Small intestine (tissue), 7 donors: ENCODE measurements around the gene VDR. TPM values are rescaled to one million over a fixed set of nuclear protein-coding genes. Genes with fewer than 3 reads are reported as not detected.
A peak's percentile ranks its signal among the peaks of the same experiment; 100 is the strongest.
"Not testable (repeated sequence)": the region's sequence is repeated elsewhere in the genome, so short reads cannot be mapped to it uniquely, and the experiment has no call there.

Experiments used
- DNase-seq, 2 donors: peaks; one replicate each; pipeline versions ENCODE4 v3.0.0 to v3.0.0-alpha.2; 2013
- FAIRE-seq: peaks from 2 replicates; lab custom pipeline; 2012; peaks lifted over from hg19 to GRCh38; lab: Jason Lieb, UNC
- H3K27ac ChIP-seq, 3 donors: one replicate each; pipeline ENCODE4 v1.5.1; 2013; ENCODE audit warnings: low read length in 2 of 3, mild to moderate bottlenecking in 2 of 3, control low read depth in 1 of 3, inconsistent platforms in 1 of 3, low read depth in 1 of 3, moderate library complexity in 1 of 3
- H3K27me3 ChIP-seq, 3 donors: one replicate each; pipeline ENCODE4 v1.6.1; 2013; ENCODE audit warnings: low read length in 3 of 3, inconsistent platforms in 1 of 3; ENCODE audit not compliant: control insufficient read depth in 3 of 3, insufficient read depth in 3 of 3
- H3K36me3 ChIP-seq, 3 donors: one replicate each; pipeline ENCODE4 v1.6.1; 2013; ENCODE audit warnings: low read length in 3 of 3, inconsistent platforms in 1 of 3, low read depth in 1 of 3, mild to moderate bottlenecking in 1 of 3, moderate library complexity in 1 of 3; ENCODE audit not compliant: control insufficient read depth in 3 of 3, insufficient read depth in 2 of 3
- H3K4me1 ChIP-seq, 3 donors: one replicate each; pipeline ENCODE4 v1.6.1; 2013; ENCODE audit warnings: low read length in 2 of 3, inconsistent platforms in 1 of 3, low read depth in 1 of 3, mild to moderate bottlenecking in 1 of 3, moderate library complexity in 1 of 3; ENCODE audit not compliant: control insufficient read depth in 3 of 3, insufficient read depth in 2 of 3
- H3K4me3 ChIP-seq, 3 donors: one replicate each; pipeline ENCODE4 v1.5.1; 2013; ENCODE audit warnings: low read length in 3 of 3, control low read depth in 1 of 3, inconsistent platforms in 1 of 3, low read depth in 1 of 3, mild to moderate bottlenecking in 1 of 3, moderate library complexity in 1 of 3
- H3K9me3 ChIP-seq, 2 donors: one replicate each; pipeline ENCODE4 v1.6.1; 2013; ENCODE audit warnings: low read depth in 1 of 2, low read length in 1 of 2; ENCODE audit not compliant: control insufficient read depth in 2 of 2, insufficient read depth in 1 of 2
- WGBS, 3 donors: extraction: QIAGEN DNeasy Blood & Tissue Kit; methylation state at CpG; one replicate each; pipeline ENCODE4 v1.1.7; 2013; 5-methylcytosine and 5-hydroxymethylcytosine counted together
- polyA plus RNA-seq, 4 donors: library from polyadenylated mRNA; stranded (reverse) in 3 of 4; unstranded in 1 of 4; fragments of 200-250 nt in 3 of 4; fragments of 120-200 nt in 1 of 4; gene quantifications; one replicate each; pipeline versions ENCODE4 v1.2.1 to v1.2.3, GENCODE V29; 2013
- donor health status: healthy with polysubstance abuse.
- donor health status: control.
- donor health status: control.
- donor health status: Bipolar disorder and iron deficiency.
- donor health status: healthy.

VDR gene
- polyA plus RNA-seq, 4 donors = 16.6 to 61.0 (median 41.9) TPM

DNA sequence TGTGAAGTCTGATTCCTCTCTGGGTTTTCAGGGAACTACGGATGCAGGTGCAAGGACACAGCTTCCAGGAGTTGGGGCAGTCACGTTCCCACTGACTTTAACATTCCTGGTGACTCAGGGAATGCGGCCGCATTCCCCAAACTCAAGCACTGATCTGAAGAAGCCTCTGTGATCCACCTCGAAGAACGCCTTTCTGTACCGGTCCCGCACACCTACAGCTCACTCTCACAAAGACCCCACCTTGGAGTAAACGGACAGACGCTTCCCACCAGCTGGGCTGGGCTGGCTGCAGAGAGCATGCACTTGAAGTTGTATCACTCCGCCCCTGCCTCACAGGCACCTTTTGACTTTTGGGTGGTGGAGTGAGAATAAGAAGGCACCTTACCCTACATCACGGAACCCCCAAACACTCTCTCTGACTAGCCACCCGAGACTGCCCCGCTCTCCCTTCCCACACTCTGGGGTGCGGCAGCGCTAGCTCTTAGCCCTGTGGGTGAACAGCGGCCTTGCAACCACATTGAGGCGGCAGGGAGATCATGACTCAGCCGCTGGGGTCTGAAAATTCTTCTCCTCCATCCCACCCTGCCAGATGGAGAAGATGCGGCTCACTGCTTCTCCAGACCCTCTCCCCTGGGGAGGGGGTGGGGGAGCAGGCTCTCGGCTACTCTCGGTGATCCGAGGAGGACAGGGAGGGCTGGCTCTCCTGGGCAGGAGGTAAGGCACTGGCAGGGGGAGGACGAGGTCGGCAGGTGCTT lies 61.4 kb downstream of the VDR start:
- DNase-seq (no peak), FAIRE-seq (no peak)
- Histone ChIP-seq H3K4me1 (peaks cover 0 to 8% (median 0%) of the 10 kb centered on the region in 3 donors), H3K36me3 (peaks cover 0 to 46% (median 22%) of the 10 kb centered on the region in 3 donors), H3K27ac (no peak overlapping the region), H3K27me3 (no peaks in the 10 kb centered on the region), H3K4me3 (no peak overlapping the region), H3K9me3 (no peaks in the 10 kb centered on the region)
- WGBS, 3 donors = 83 to 87% (median 85%) methylated on average over 25 of the region's 25 CpGs

DNA sequence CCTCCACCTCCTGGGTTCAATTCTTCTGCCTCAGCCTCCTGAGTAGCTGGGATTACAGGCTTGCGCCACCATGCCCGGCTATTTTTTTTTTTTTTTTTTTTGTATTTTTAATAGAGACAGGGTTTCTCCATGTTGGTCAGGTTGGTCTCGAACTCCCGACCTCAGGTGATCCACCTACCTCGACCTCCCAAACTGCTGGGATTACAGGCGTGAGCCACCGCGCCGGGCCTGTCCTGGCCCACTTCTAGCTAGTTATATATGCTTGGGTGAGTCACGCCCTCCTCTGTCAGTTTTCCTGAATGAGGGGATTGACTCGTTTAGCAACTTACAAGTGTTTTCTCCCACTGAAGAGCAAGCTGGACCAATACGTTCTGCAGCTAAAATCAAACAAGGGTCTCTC lies 62.3 kb downstream of the VDR start:
- peaks cover 0 to 43% (median 22%) of the 10 kb centered on the region in 3 donors for H3K36me3 ChIP-seq
- not testable (repeated sequence) for H3K27me3 ChIP-seq, FAIRE-seq, H3K27ac ChIP-seq, H3K9me3 ChIP-seq, DNase-seq, H3K4me3 ChIP-seq, H3K4me1 ChIP-seq
- 57 to 70% (median 66%) methylated on average over 10 to 12 of the region's 12 CpGs for WGBS, 3 donors

DNA sequence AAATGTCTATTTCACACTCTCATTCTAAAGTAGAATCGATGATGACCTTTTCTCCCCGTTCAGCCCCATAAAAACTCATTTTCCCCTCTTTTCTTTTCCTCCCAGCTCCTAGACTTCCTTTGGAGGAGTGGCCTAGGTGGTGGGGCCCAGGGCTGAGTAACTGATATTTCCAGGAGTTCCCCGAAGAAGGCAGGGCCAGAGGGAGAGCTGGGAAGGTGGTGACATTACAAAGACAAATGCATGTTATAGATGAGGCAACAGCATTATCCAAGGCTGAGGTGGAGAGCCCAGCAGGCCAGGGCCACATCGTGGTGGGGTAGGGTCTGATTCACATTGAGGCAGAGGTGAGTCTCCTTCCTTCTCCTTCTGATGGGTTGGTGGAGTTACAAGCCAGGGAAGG lies 62.9 kb downstream of the VDR start:
- Histone ChIP-seq H3K36me3 (peaks cover 0 to 43% (median 18%) of the 10 kb centered on the region in 3 donors), H3K27me3 (no peaks in the 10 kb centered on the region), H3K9me3 (no peaks in the 10 kb centered on the region), H3K27ac (peak overlapping the region in 1 of 3 donors; percentile 41), H3K4me1 (peaks cover 0 to 8% (median 0%) of the 10 kb centered on the region in 3 donors), H3K4me3 (no peak overlapping the region)
- peak in 1 of 2 donors; percentile 76 for DNase-seq
- 22 to 50% (median 32%) methylated on average over 4 of the region's 4 CpGs for WGBS, 3 donors
- no peak for FAIRE-seq

DNA sequence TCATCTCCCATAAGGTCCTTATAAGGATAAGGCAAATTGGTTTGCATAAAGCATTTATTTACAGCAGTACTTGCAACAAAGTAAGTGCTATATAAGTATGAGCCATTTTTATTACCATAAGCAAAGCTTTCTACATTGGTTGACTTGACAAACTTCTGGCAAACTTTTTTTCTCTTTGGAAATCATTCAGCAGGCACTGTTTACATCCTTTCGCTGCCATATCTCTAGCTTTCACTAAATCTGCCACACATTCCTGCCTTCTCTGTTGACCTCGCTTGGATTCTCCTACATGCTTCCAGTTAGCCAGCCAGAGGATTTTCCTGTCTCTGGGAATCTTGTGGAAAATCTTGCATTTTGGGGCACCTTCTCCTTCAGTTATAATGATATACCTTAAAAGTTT lies 63.3 kb downstream of the VDR start:
- 25 to 54% (median 52%) methylated on average over 2 of the region's 2 CpGs for WGBS, 3 donors
- no peak overlapping the region for H3K4me3 ChIP-seq
- no peaks in the 10 kb centered on the region for H3K9me3 ChIP-seq

DNA sequence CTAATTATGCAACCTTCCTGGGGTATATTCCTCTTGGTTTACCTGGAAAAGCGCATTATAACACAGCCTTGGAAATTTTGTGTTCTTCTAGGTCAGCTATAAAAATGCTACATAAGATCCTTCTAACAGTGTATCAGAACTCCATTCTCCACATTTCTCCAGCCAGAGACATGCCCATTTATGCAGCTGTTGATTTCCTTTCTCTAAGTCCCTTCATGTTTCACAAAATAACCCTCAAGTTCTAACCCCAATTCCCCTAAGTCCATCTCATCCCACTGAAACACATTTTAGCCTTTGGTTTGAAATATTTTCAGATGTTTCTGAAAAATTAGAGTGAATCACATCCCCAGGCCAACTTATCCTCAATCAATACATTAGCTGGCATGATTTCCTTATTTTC lies 64.2 kb downstream of the VDR start:
- Histone ChIP-seq H3K4me1 (peaks cover 0 to 10% (median 0%) of the 10 kb centered on the region in 3 donors), H3K4me3 (no peak overlapping the region), H3K27me3 (no peaks in the 10 kb centered on the region), H3K27ac (no peak overlapping the region), H3K9me3 (no peaks in the 10 kb centered on the region), H3K36me3 (peaks cover 0 to 29% (median 10%) of the 10 kb centered on the region in 3 donors)
- no peak for FAIRE-seq
- DNase-seq = no peak
- WGBS, 3 donors = 56 to 95% (median 67%) methylated on average over 1 of the region's 1 CpG

More for the DNA sequence above, 63.3 kb downstream of the VDR start:
- FAIRE-seq (no peak), DNase-seq (no peak)
- peaks cover 0 to 8% (median 0%) of the 10 kb centered on the region in 3 donors for H3K4me1 ChIP-seq
- H3K27ac ChIP-seq = peak overlapping the region in 1 of 3 donors; percentile 41
- no peaks in the 10 kb centered on the region for H3K27me3 ChIP-seq
- peaks cover 0 to 39% (median 14%) of the 10 kb centered on the region in 3 donors for H3K36me3 ChIP-seq

DNA sequence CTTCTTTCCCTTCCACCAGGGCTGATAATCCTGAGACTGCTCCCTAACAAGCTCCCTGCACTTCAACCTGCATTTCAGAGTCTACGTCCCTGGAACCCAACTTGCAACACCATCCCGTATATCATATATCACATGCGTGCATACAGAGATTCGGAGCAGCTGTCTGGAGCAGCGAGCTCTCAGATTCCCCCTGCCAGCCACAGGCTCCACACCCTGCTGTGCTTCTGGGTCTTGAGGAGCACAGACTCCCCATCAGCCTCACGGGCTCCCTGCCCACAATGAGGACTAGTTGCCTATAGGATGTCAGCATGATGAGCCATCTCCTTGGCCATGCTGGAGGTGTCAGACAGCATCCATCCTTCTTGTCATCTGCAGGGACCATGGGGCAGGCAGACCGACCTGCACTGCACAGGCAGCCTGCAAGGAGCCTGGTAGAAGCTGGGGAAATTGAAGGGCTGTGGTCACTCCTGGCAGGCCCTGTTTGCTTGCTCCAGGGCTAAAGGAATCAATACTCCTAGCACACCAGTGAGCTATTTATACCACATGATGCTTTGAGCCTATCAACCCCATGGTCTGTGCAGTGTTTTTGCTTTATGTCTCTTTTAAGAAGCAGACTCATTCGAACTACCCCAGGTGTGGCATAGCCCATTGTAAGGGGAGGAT lies 65.4 kb downstream of the VDR start:
- 13 to 71% (median 42%) methylated on average over 8 of the region's 8 CpGs for WGBS, 3 donors

DNA sequence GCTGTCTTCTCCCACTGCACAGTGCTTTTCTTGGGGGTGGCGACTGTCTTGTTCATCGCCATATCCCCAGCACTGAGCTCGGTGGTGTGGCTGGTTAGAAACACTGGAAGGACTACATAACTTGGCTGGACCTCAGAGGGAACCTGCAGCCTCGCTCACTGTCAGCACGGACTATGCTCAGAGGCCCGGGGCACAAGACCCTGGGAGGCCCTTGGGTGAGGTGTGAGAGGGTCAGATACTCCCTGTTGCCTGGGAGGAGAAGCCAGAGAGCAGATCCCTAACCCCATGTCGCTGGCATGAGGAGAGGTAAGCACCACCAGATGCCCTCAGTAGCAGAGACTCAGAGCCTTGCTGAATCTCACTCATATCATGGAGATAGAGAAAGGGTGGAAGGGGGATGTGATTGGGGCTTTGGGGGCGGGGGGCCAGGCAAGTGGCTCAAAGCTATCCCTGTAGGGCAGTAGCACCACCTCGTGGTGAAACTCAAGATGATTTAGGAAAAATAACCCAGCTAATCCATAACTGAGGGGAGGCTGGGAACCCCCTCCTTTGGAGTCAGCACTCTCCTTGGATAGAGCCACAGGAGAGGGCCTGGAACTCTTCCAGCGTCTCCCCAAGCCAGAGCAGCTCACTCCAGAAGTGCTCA lies 66.4 kb downstream of the VDR start:
- peaks cover 0 to 17% (median 0%) of the 10 kb centered on the region in 3 donors for H3K4me1 ChIP-seq
- no peak overlapping the region for H3K4me3 ChIP-seq
- peaks cover 0 to 9% (median 0%) of the 10 kb centered on the region in 3 donors for H3K36me3 ChIP-seq
- H3K9me3 ChIP-seq = no peaks in the 10 kb centered on the region
- H3K27ac ChIP-seq = no peak overlapping the region
- 27 to 42% (median 34%) methylated on average over 10 of the region's 10 CpGs for WGBS, 3 donors
- DNase-seq = peak in 1 of 2 donors; percentile 56
- H3K27me3 ChIP-seq = no peaks in the 10 kb centered on the region
- no peak for FAIRE-seq

More for the DNA sequence above, 65.4 kb downstream of the VDR start:
- DNase-seq (no peak), FAIRE-seq (no peak)
- H3K9me3 ChIP-seq = no peaks in the 10 kb centered on the region
- no peaks in the 10 kb centered on the region for H3K27me3 ChIP-seq
- peaks cover 0 to 19% (median 6%) of the 10 kb centered on the region in 3 donors for H3K36me3 ChIP-seq
- H3K27ac ChIP-seq = no peak overlapping the region
- H3K4me1 ChIP-seq = peaks cover 0 to 16% (median 0%) of the 10 kb centered on the region in 3 donors
- H3K4me3 ChIP-seq = no peak overlapping the region
